Measurements from ENCODE around the gene STK11.

DNA sequence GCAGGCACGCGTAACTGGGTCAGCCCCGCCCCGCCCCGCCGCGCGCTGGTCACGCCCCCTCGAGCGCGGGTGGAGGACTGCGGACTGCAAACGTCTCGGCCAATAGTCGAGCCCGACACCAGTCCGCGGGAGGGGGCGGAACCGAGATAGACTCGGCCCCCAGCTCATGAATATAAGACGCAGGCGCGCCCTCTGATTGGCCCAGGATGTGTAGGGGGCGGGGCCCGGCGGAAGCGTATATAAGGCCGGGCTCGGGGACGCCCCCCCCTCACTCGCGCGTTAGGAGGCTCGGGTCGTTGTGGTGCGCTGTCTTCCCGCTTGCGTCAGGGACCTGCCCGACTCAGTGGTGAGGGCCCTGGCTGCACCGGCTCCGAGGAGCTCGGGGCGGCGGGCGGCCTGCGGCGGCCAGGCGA, 63.5 kb downstream of the STK11 start, which contains the start of gene CIRBP:
- TF ChIP-seq EP300 (conservative IDR thresholded peaks at IDR 0.05; ENCODE audit: poor library complexity, severe bottlenecking) (no peak), CTCF (IDR thresholded peaks at IDR 0.05; ENCODE audit: poor library complexity, severe bottlenecking) (no peak), TAF1 (IDR thresholded peaks at IDR 0.05; ENCODE audit: low read depth) (peak; percentile 88), EZH2 (IDR thresholded peaks at IDR 0.05; ENCODE audit: borderline replicate concordance, insufficient read depth, low read length, poor library complexity, severe bottlenecking) (no peak), POLR2AphosphoS5 (IDR thresholded peaks at IDR 0.05) (peak; percentile 100), REST (IDR thresholded peaks at IDR 0.05; ENCODE audit: borderline replicate concordance) (peak; percentile 80), SMC3 (conservative IDR thresholded peaks at IDR 0.05; ENCODE audit: poor library complexity) (peak; percentile 33), MXI1 (conservative IDR thresholded peaks at IDR 0.05; ENCODE audit: poor library complexity, severe bottlenecking) (no peak), RAD21 (conservative IDR thresholded peaks at IDR 0.05) (no peak)

Measured in neural cell (in vitro differentiated cells).